ENCODE results near the gene RBBP8.
"Not testable (repeated sequence)": the region's sequence is repeated elsewhere in the genome, so short reads cannot be mapped to it uniquely, and the experiment has no call there.

DNA sequence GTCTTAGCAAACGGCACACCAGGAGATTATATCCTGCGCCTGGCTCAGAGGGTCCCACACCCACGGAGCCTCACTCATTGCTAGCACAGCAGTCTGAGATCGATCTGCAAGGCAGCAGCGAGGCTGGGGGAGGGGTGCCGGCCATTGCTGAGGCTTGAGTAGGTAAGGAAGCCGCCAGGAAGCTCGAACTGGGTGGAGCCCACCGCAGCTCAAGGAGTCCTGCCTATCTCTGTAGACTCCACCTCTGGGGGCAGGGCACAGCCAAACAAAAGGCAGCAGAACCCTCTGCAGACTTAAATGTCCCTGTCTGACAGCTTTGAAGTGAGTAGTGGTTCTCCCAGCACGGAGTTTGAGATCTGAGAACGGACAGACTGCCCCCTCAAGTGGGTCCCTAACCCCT lies 47.4 kb upstream of the RBBP8 start:
- TF ChIP-seq YY1 (IDR thresholded peaks at IDR 0.05; ENCODE audit: insufficient read depth, insufficient read length); ZNF274 (IDR thresholded peaks at IDR 0.05; ENCODE audit: low read depth, low read length); SUZ12 (IDR thresholded peaks at IDR 0.05; ENCODE audit: extremely low read depth, insufficient read depth, insufficient read length): not testable (repeated sequence)

Measured in NT2/D1 (cell line).